SK-N-SH (cell line): ENCODE results near the gene POLR2C. TPM values are rescaled to one million over a fixed set of nuclear protein-coding genes. Genes with fewer than 3 reads are reported as not detected.

ENCODE experiments used
- CTCF ChIA-PET: fragments of 300-600, 350-600 bp; formaldehyde crosslinking; extraction: SDS; loops from one replicate; lab custom pipeline; 2021; lab: Yijun Ruan, JAX
- POLR2A ChIA-PET: fragments of 350-600 bp; sonication (Branson Sonifier 250); formaldehyde crosslinking; extraction: SDS; loops from one replicate; lab custom pipeline; 2020; ENCODE audit warnings: antibody characterized with exemption, inconsistent platforms; lab: Yijun Ruan, JAX
- DNase-seq: peaks from one replicate; pipeline ENCODE4 v3.0.0; 2012
- H2AFZ ChIP-seq: fragments of 200-600 bp; sonication (generic); 2 replicates; pipeline ENCODE4 v1.8.1; 2016; ENCODE audit warnings: antibody characterized with exemption, mild to moderate bottlenecking, low read depth
- H3F3A ChIP-seq: fragments of 200-600 bp; sonication (generic); replicated peaks from 2 replicates; pipeline ENCODE3; 2016; ENCODE audit warnings: antibody characterized with exemption, mild to moderate bottlenecking; ENCODE audit not compliant: insufficient read depth
- H3K27ac ChIP-seq, 2 experiments: fragments of 200-500 bp in 1 of 2; fragments of 200-600 bp in 1 of 2; sonication (Bioruptor generic) in 1 of 2; sonication (generic), shearing (Covaris generic) in 1 of 2; 2 replicates each; pipeline versions ENCODE4 v1.5.1 to v1.6.1; 2014 to 2016; ENCODE audit warnings: low read depth in 2 of 2, inconsistent platforms in 1 of 2, low read length in 1 of 2, mild to moderate bottlenecking in 1 of 2, mixed read lengths in 1 of 2
- H3K27me3 ChIP-seq: fragments of 200-600 bp; sonication (generic), shearing (Covaris generic); 2 replicates; pipeline ENCODE4 v1.6.1; 2016; ENCODE audit warnings: mixed run types; ENCODE audit not compliant: insufficient read depth
- H3K36me3 ChIP-seq, 2 experiments: fragments of 200-500 bp in 1 of 2; fragments of 200-600 bp in 1 of 2; sonication (Bioruptor generic) in 1 of 2; sonication (generic) in 1 of 2; replicated peaks in 1 of 2; 2 replicates each; pipeline versions ENCODE3 to v1.5.1; 2014 to 2016; ENCODE audit warnings: low read length in 1 of 2, mild to moderate bottlenecking in 1 of 2; ENCODE audit not compliant: insufficient read depth in 2 of 2, control insufficient read depth in 1 of 2
- H3K4me1 ChIP-seq, 2 experiments: fragments of 200-500 bp in 1 of 2; fragments of 200-600 bp in 1 of 2; sonication (Bioruptor generic) in 1 of 2; sonication (generic), shearing (Covaris generic) in 1 of 2; 2 replicates each; pipeline versions ENCODE4 v1.5.1 to v1.6.1; 2014 to 2016; ENCODE audit warnings: low read depth in 1 of 2, low read length in 1 of 2, mixed run types in 1 of 2; ENCODE audit not compliant: insufficient read depth in 2 of 2, control insufficient read depth in 1 of 2
- H3K4me2 ChIP-seq: fragments of 200-600 bp; sonication (generic), shearing (Covaris generic); 2 replicates; pipeline ENCODE4 v1.6.1; 2017; ENCODE audit warnings: mixed run types
- H3K4me3 ChIP-seq, 2 experiments: fragments of 200-500 bp in 1 of 2; fragments of 200-600 bp in 1 of 2; sonication (Bioruptor generic) in 1 of 2; sonication (generic), shearing (Covaris generic) in 1 of 2; 2 replicates each; pipeline versions ENCODE4 v1.5.1 to v1.8.1; 2014 to 2016; ENCODE audit warnings: low read depth in 2 of 2, inconsistent platforms in 1 of 2, low read length in 1 of 2, mild to moderate bottlenecking in 1 of 2, mixed read lengths in 1 of 2, moderate library complexity in 1 of 2
- H3K79me2 ChIP-seq: fragments of 200-600 bp; sonication (generic); 2 replicates; pipeline ENCODE4 v1.8.1; 2017; ENCODE audit warnings: mild to moderate bottlenecking; ENCODE audit not compliant: insufficient read depth
- H3K9ac ChIP-seq: fragments of 200-600 bp; sonication (generic); 2 replicates; pipeline ENCODE4 v1.6.1; 2017; ENCODE audit warnings: mixed run types
- H3K9me2 ChIP-seq: fragments of 200-600 bp; sonication (generic); 2 replicates; pipeline ENCODE4 v1.6.1; 2017; ENCODE audit warnings: mixed run types
- H3K9me3 ChIP-seq: fragments of 200-600 bp; sonication (generic); 2 replicates; pipeline ENCODE4 v1.6.1; 2017; ENCODE audit warnings: mixed run types, mild to moderate bottlenecking, moderate library complexity
- H4K20me1 ChIP-seq: fragments of 200-600 bp; sonication (generic); 2 replicates; pipeline ENCODE4 v1.6.1; 2017; ENCODE audit warnings: mild to moderate bottlenecking, mixed run types; ENCODE audit not compliant: insufficient read depth
- FOSL2 ChIP-seq: IDR thresholded peaks from 2 replicates; pipeline ENCODE4 v1.4.0; 2012; ENCODE audit warnings: low read depth, mild to moderate bottlenecking, moderate library complexity, borderline replicate concordance
- FOXM1 ChIP-seq: IDR thresholded peaks from 2 replicates; pipeline ENCODE4 v1.4.0; 2012; ENCODE audit warnings: low read depth, mild to moderate bottlenecking
- GABPA ChIP-seq: IDR thresholded peaks from 2 replicates; pipeline ENCODE4 v1.4.0; 2012; ENCODE audit warnings: low read depth, mild to moderate bottlenecking
- GATA2 ChIP-seq: sonication (generic); formaldehyde crosslinking; IDR thresholded peaks from 2 replicates; pipeline ENCODE4 v1.5.0; 2020; ENCODE audit warnings: mild to moderate bottlenecking, missing genetic modification reagents
- NFIC ChIP-seq: IDR thresholded peaks from 2 replicates; pipeline ENCODE4 v1.4.0; 2012; ENCODE audit warnings: borderline replicate concordance
- POLR2AphosphoS5 ChIP-seq: IDR thresholded peaks from 2 replicates; pipeline ENCODE4 v1.6.1; 2012; ENCODE audit warnings: low read depth, low read length
- RAD21 ChIP-seq: IDR thresholded peaks from 2 replicates; pipeline ENCODE4 v1.6.1; 2012; ENCODE audit warnings: mild to moderate bottlenecking, low read length
- RCOR1 ChIP-seq: fragments of 150-350 bp; IDR thresholded peaks from 2 replicates; pipeline ENCODE4 v1.6.1; 2017; ENCODE audit warnings: antibody characterized with exemption, low read length
- TAF1 ChIP-seq: IDR thresholded peaks from 2 replicates; pipeline ENCODE4 v1.6.1; 2012; ENCODE audit warnings: low read depth, mild to moderate bottlenecking, low read length, moderate library complexity, borderline replicate concordance
- WGBS: methylation state at CpG from one replicate; pipeline ENCODE4 v1.1.6; 2017; ENCODE audit warnings: low lambda C conversion rate; 5-methylcytosine and 5-hydroxymethylcytosine counted together
- polyA plus RNA-seq, 3 experiments: library from polyadenylated mRNA; depleted of rRNA; stranded (reverse); fragments of >200 nt; gene quantifications; 2 replicates each; pipeline ENCODE4 v1.2.3, GENCODE V29; 2012
- TF ChIP-seq, protein P1 (sequence below): fragments of 200-600 bp; sonication (generic); IDR thresholded peaks from 2 replicates; pipeline ENCODE4 v1.6.1; 2017; ENCODE audit warnings: antibody characterized with exemption, mild to moderate bottlenecking, moderate library complexity
- TF ChIP-seq, protein P2 (sequence below): IDR thresholded peaks from 2 replicates; pipeline ENCODE4; 2012
- TF ChIP-seq, protein P3 (sequence below): IDR thresholded peaks from 2 replicates; pipeline ENCODE4 v1.6.1; 2012; ENCODE audit warnings: mild to moderate bottlenecking, low read depth, low read length, moderate library complexity
- TF ChIP-seq, protein P4 (sequence below): IDR thresholded peaks from 2 replicates; pipeline ENCODE4 v1.4.0; 2012; ENCODE audit warnings: low read depth, borderline replicate concordance
- TF ChIP-seq, protein P5 (sequence below): fragments of 150-350 bp; IDR thresholded peaks from 2 replicates; pipeline ENCODE4 v1.6.1; 2017; ENCODE audit warnings: antibody characterized with exemption, low read length, low read depth, borderline replicate concordance

The POLR2C gene
- polyA plus RNA-seq, 1 of the 3 experiments (the other 2 are of a cell fraction) = 160 TPM

DNA sequence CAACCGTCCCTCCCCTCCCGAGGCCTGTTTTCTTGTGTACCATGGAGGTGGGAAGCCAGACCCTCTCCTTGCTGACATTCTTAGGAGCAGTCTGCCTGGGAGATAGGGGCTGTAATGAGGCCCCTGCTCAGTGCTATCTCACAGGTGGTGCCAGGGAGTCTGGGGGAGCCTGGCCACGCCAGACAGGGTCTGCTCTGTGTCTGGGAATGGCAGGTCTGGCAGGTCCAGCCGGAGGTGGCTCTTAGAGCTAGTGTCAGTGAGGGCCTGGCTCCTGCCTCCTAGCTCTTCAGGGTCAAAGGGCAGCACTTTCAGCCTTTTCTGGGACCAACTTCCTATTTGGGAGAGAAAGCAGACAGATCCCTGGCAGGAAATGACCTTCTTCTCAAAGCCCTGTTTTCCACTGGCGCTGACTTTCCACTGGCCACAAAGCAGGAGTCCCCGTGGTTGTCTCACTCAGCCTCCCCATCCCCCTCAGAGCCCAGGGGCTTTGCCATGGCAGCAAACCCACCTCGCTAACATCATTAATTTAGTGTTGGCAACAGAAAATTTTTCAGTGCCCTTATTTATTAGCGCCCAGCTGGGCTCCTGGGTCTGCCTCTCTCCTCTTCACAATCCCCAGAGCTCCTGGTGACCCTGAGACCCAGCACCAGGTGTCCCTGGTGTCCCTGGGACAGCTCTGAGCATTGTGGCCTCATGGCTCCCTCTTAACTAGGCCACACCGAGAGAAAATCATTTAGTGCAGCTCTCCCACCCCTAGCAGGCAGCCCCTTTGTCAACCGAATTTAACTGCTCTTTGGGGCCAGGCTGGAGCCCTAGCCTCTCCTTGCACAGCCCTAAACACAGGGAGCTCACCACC, 47.8 kb downstream of the POLR2C start (continued):
- TF ChIP-seq, protein P1, sequence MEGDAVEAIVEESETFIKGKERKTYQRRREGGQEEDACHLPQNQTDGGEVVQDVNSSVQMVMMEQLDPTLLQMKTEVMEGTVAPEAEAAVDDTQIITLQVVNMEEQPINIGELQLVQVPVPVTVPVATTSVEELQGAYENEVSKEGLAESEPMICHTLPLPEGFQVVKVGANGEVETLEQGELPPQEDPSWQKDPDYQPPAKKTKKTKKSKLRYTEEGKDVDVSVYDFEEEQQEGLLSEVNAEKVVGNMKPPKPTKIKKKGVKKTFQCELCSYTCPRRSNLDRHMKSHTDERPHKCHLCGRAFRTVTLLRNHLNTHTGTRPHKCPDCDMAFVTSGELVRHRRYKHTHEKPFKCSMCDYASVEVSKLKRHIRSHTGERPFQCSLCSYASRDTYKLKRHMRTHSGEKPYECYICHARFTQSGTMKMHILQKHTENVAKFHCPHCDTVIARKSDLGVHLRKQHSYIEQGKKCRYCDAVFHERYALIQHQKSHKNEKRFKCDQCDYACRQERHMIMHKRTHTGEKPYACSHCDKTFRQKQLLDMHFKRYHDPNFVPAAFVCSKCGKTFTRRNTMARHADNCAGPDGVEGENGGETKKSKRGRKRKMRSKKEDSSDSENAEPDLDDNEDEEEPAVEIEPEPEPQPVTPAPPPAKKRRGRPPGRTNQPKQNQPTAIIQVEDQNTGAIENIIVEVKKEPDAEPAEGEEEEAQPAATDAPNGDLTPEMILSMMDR = no peak
- TF ChIP-seq RCOR1 = peak; percentile 90

DNA sequence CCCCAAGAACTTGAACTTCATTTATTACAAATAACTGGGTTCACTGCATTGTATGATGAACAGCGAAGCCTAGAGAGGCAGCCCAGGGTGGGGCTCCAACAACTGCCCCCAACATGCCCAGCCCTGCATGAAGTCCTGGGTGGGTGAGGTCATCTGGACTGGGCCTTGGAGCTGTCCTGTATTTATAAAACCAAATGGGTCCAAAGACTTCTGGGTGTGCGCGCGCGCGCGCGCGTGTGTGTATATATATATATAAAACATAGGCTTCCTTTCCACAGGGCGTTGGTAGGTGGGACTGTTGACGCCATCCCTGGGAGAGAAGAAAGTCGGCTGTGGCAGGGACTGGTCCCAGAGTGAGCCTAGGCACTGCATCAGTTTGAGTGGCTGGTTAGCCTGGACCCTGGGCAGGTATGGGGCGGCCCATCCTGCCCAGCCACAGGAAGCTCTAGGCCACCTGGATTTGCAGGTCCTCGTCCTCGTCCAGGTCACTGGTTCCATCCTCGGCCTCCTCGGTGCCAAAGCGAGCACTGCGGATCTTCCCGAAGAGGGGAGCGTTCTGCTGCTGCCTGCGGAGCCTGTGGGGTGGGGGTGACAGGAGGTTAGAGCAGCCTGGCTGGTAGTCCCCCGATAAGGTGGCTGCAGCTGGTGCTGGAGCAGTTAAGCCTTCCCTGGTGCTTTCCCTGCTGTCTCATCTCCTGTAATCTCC, 50.0 kb downstream of the POLR2C start:
- Histone ChIP-seq H3K4me1 (peaks cover 0 to 58% of the 10 kb centered on the region in 2 experiments; a peak in 1 of 4 replicates), H3K27ac (peak overlapping the region in 1 of 2 experiments; percentile 17; a peak in 1 of 4 replicates), H3K4me3 (no peak overlapping the region), H4K20me1 (no peaks in the 10 kb centered on the region), H3K9me3 (no peaks in the 10 kb centered on the region), H2AFZ (no peak overlapping the region), H3K4me2 (no peak overlapping the region), H3K79me2 (no peaks in the 10 kb centered on the region), H3K27me3 (no peaks in the 10 kb centered on the region), H3F3A (no peaks in the 10 kb centered on the region), H3K36me3 (no peaks in the 10 kb centered on the region), H3K9ac (no peak overlapping the region), H3K9me2 (no peaks in the 10 kb centered on the region)
- WGBS = 95% methylated on average over 15 of the region's 23 CpGs
- TF ChIP-seq, protein P2, sequence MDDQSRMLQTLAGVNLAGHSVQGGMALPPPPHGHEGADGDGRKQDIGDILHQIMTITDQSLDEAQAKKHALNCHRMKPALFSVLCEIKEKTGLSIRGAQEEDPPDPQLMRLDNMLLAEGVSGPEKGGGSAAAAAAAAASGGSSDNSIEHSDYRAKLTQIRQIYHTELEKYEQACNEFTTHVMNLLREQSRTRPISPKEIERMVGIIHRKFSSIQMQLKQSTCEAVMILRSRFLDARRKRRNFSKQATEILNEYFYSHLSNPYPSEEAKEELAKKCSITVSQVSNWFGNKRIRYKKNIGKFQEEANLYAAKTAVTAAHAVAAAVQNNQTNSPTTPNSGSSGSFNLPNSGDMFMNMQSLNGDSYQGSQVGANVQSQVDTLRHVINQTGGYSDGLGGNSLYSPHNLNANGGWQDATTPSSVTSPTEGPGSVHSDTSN = no peak
- TF ChIP-seq, protein P3, sequence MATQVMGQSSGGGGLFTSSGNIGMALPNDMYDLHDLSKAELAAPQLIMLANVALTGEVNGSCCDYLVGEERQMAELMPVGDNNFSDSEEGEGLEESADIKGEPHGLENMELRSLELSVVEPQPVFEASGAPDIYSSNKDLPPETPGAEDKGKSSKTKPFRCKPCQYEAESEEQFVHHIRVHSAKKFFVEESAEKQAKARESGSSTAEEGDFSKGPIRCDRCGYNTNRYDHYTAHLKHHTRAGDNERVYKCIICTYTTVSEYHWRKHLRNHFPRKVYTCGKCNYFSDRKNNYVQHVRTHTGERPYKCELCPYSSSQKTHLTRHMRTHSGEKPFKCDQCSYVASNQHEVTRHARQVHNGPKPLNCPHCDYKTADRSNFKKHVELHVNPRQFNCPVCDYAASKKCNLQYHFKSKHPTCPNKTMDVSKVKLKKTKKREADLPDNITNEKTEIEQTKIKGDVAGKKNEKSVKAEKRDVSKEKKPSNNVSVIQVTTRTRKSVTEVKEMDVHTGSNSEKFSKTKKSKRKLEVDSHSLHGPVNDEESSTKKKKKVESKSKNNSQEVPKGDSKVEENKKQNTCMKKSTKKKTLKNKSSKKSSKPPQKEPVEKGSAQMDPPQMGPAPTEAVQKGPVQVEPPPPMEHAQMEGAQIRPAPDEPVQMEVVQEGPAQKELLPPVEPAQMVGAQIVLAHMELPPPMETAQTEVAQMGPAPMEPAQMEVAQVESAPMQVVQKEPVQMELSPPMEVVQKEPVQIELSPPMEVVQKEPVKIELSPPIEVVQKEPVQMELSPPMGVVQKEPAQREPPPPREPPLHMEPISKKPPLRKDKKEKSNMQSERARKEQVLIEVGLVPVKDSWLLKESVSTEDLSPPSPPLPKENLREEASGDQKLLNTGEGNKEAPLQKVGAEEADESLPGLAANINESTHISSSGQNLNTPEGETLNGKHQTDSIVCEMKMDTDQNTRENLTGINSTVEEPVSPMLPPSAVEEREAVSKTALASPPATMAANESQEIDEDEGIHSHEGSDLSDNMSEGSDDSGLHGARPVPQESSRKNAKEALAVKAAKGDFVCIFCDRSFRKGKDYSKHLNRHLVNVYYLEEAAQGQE = no peak
- TF ChIP-seq FOSL2 = no peak
- no peak for TF ChIP-seq NFIC
- TF ChIP-seq POLR2AphosphoS5 = no peak
- TF ChIP-seq, protein P4, sequence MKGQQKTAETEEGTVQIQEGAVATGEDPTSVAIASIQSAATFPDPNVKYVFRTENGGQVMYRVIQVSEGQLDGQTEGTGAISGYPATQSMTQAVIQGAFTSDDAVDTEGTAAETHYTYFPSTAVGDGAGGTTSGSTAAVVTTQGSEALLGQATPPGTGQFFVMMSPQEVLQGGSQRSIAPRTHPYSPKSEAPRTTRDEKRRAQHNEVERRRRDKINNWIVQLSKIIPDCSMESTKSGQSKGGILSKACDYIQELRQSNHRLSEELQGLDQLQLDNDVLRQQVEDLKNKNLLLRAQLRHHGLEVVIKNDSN = no peak
- TF ChIP-seq GATA2 (CRISPR knock-in tag) = no peak
- TF ChIP-seq, protein P1 = no peak
- no peak for TF ChIP-seq TAF1
- TF ChIP-seq RCOR1 = no peak
- no peak for TF ChIP-seq FOXM1
- no peak for TF ChIP-seq RAD21
- no peak for TF ChIP-seq GABPA
- TF ChIP-seq, protein P5, sequence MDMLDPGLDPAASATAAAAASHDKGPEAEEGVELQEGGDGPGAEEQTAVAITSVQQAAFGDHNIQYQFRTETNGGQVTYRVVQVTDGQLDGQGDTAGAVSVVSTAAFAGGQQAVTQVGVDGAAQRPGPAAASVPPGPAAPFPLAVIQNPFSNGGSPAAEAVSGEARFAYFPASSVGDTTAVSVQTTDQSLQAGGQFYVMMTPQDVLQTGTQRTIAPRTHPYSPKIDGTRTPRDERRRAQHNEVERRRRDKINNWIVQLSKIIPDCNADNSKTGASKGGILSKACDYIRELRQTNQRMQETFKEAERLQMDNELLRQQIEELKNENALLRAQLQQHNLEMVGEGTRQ = no peak
- DNase-seq = peak; percentile 3
- POLR2A ChIA-PET = no interaction called here
- CTCF ChIA-PET = interaction anchor here (1.0 to 23.0 kb wide), 7 partner anchors 7 to 428 kb away, joined by 3 to 426 read pairs (median 34); partner anchors contain the start of genes DOK4 and POLR2C
